Muscle of leg (tissue), 11 donors: ENCODE results near the gene MAG. TPM values are rescaled to one million over a fixed set of nuclear protein-coding genes. Genes with fewer than 3 reads are reported as not detected.
"Not testable (repeated sequence)": the region's sequence is repeated elsewhere in the genome, so short reads cannot be mapped to it uniquely, and the experiment has no call there.

ENCODE experiments used
- DNase-seq: peaks from one replicate; pipeline ENCODE4 v3.0.0; 2013
- H3K27ac ChIP-seq: one replicate; pipeline ENCODE4 v1.5.1; 2013; ENCODE audit warnings: mild to moderate bottlenecking, low read length, control low read depth
- H3K27me3 ChIP-seq: one replicate; pipeline ENCODE4 v1.6.1; 2013; ENCODE audit warnings: low read length; ENCODE audit not compliant: control insufficient read depth, insufficient read depth
- H3K36me3 ChIP-seq: one replicate; pipeline ENCODE4 v1.6.1; 2013; ENCODE audit warnings: low read length; ENCODE audit not compliant: control insufficient read depth, insufficient read depth
- H3K4me1 ChIP-seq: one replicate; pipeline ENCODE4 v1.6.1; 2013; ENCODE audit warnings: low read length; ENCODE audit not compliant: control insufficient read depth, insufficient read depth
- H3K4me3 ChIP-seq: one replicate; pipeline ENCODE4 v1.5.1; 2013; ENCODE audit warnings: low read length, control low read depth
- H3K9me3 ChIP-seq: replicated peaks from 2 replicates; pipeline ENCODE4 v1.6.1; 2013; ENCODE audit warnings: low read depth, low read length; ENCODE audit not compliant: control insufficient read depth
- WGBS: methylation state at CpG from one replicate; pipeline ENCODE4 v1.1.5; 2013; ENCODE audit warnings: missing lambda C conversion rate; ENCODE audit not compliant: insufficient coverage; 5-methylcytosine and 5-hydroxymethylcytosine counted together
- polyA plus RNA-seq, 8 donors: library from polyadenylated mRNA; unstranded; fragments of 120-200 nt; gene quantifications; one replicate each; pipeline versions ENCODE4 v1.2.1 to v1.2.3, GENCODE V29; 2013; ENCODE audit warnings: inconsistent platforms in 1 of 8, low replicate concordance in 1 of 8; ENCODE audit not compliant: insufficient read length in 8 of 8, insufficient read depth in 1 of 8
- total RNA-seq: library from RNA; stranded (reverse); fragments of 120-200 nt; gene quantifications from one replicate; pipeline ENCODE4 v1.2.4, GENCODE V29; 2013

The MAG gene
- total and polyA plus RNA-seq, 9 donors: 0.16 to 2.6 (median 0.53) TPM

GRCh38 chr19:35284153-35285094 is 7.5 kb upstream of the MAG start:
- H3K4me3 ChIP-seq: no peak overlapping the region
- DNase-seq: no peak
- H3K27ac ChIP-seq: no peak overlapping the region
- no peaks in the 10 kb centered on the region for H3K9me3 ChIP-seq
- peaks cover 6% of the 10 kb centered on the region for H3K36me3 ChIP-seq
- 67% methylated on average over 15 of the region's 17 CpGs for WGBS
- H3K4me1 ChIP-seq: no peaks in the 10 kb centered on the region
- H3K27me3 ChIP-seq: peaks cover 9% of the 10 kb centered on the region

- Histone ChIP-seq H3K27ac (no peak overlapping the region), H3K27me3 (peaks cover 9% of the 10 kb centered on the region), H3K4me1 (no peaks in the 10 kb centered on the region), H3K36me3 (no peaks in the 10 kb centered on the region), H3K9me3 (no peaks in the 10 kb centered on the region), H3K4me3 (no peak overlapping the region)
- no peak for DNase-seq
- no CpG with 5 or more reads among the region's 1 CpG for WGBS
Observed at GRCh38 chr19:35285095-35285449, 6.9 kb upstream of the MAG start.

GRCh38 chr19:35285465-35285864 is 6.5 kb upstream of the MAG start:
- not testable (repeated sequence) for H3K27me3 ChIP-seq, H3K27ac ChIP-seq, DNase-seq, H3K4me1 ChIP-seq, H3K9me3 ChIP-seq, H3K36me3 ChIP-seq, H3K4me3 ChIP-seq
- no CpG with 5 or more reads among the region's 3 CpGs for WGBS

- not testable (repeated sequence) for H3K9me3 ChIP-seq, H3K27me3 ChIP-seq, DNase-seq, H3K36me3 ChIP-seq, H3K27ac ChIP-seq, H3K4me3 ChIP-seq, H3K4me1 ChIP-seq
- 73% methylated on average over 5 of the region's 5 CpGs for WGBS
Observed at GRCh38 chr19:35286101-35286500, 5.9 kb upstream of the MAG start.

- no peaks in the 10 kb centered on the region for H3K4me1 ChIP-seq
- H3K27me3 ChIP-seq: peaks cover 4% of the 10 kb centered on the region
- 100% methylated on average over 1 of the region's 10 CpGs for WGBS
- H3K27ac ChIP-seq: no peak overlapping the region
- no peaks in the 10 kb centered on the region for H3K36me3 ChIP-seq
- no peaks in the 10 kb centered on the region for H3K9me3 ChIP-seq
- no peak for DNase-seq
- no peak overlapping the region for H3K4me3 ChIP-seq
Observed at GRCh38 chr19:35287713-35288112, 4.2 kb upstream of the MAG start.

- Histone ChIP-seq H3K9me3 (no peaks in the 10 kb centered on the region), H3K4me3 (no peak overlapping the region), H3K27ac (no peak overlapping the region), H3K27me3 (peaks cover 9% of the 10 kb centered on the region), H3K36me3 (no peaks in the 10 kb centered on the region), H3K4me1 (peaks cover 2% of the 10 kb centered on the region)
- DNase-seq: no peak
- WGBS: 17% methylated on average over 2 of the region's 2 CpGs
Observed at GRCh38 chr19:35288331-35288730, 3.6 kb upstream of the MAG start.

- Histone ChIP-seq H3K4me1 (peaks cover 7% of the 10 kb centered on the region), H3K27ac (no peak overlapping the region), H3K9me3 (no peaks in the 10 kb centered on the region), H3K36me3 (no peaks in the 10 kb centered on the region), H3K27me3 (peaks cover 15% of the 10 kb centered on the region), H3K4me3 (no peak overlapping the region)
- 68% methylated on average over 4 of the region's 5 CpGs for WGBS
- DNase-seq: no peak
Observed at GRCh38 chr19:35288906-35289305, 3.1 kb upstream of the MAG start.

- no peak overlapping the region for H3K27ac ChIP-seq
- peaks cover 9% of the 10 kb centered on the region for H3K4me1 ChIP-seq
- no peak overlapping the region for H3K4me3 ChIP-seq
- WGBS: 63% methylated on average over 7 of the region's 20 CpGs
- no peak for DNase-seq
- peaks cover 19% of the 10 kb centered on the region for H3K27me3 ChIP-seq
- no peaks in the 10 kb centered on the region for H3K9me3 ChIP-seq
- H3K36me3 ChIP-seq: no peaks in the 10 kb centered on the region
Observed at GRCh38 chr19:35290381-35291127, 1.4 kb upstream of the MAG start.

GRCh38 chr19:35291259-35291658 is 702 bp upstream of the MAG start:
- H3K36me3 ChIP-seq: no peaks in the 10 kb centered on the region
- H3K27ac ChIP-seq: no peak overlapping the region
- H3K4me3 ChIP-seq: no peak overlapping the region
- no CpG with 5 or more reads among the region's 6 CpGs for WGBS
- no peak for DNase-seq
- H3K9me3 ChIP-seq: no peaks in the 10 kb centered on the region
- peaks cover 14% of the 10 kb centered on the region for H3K4me1 ChIP-seq
- peaks cover 21% of the 10 kb centered on the region for H3K27me3 ChIP-seq
